IPS-20b (cell line): ENCODE measurements around the gene SMPD3.

Experiments
- H3K27ac ChIP-seq: one replicate; pipeline ENCODE4 v1.5.1; 2013; ENCODE audit warnings: low read length
- H3K27me3 ChIP-seq: 2 replicates; pipeline ENCODE4 v1.6.1; 2013; ENCODE audit warnings: mild to moderate bottlenecking, low read length, inconsistent platforms; ENCODE audit not compliant: insufficient read depth
- H3K36me3 ChIP-seq: 2 replicates; pipeline ENCODE4 v1.6.1; 2013; ENCODE audit warnings: low read depth, mild to moderate bottlenecking, inconsistent platforms, low read length, moderate library complexity; ENCODE audit not compliant: insufficient read depth
- H3K4me1 ChIP-seq: 2 replicates; pipeline ENCODE4 v1.6.1; 2013; ENCODE audit warnings: mild to moderate bottlenecking, control low read depth, inconsistent platforms, low read length, moderate library complexity; ENCODE audit not compliant: insufficient read depth
- H3K4me3 ChIP-seq: 2 replicates; pipeline ENCODE4 v1.5.1; 2013; ENCODE audit warnings: mild to moderate bottlenecking, low read length, inconsistent platforms
- H3K9ac ChIP-seq: 2 replicates; pipeline ENCODE4 v1.6.1; 2013; ENCODE audit warnings: low read depth, mild to moderate bottlenecking, inconsistent platforms, low read length, moderate library complexity
- H3K9me3 ChIP-seq: 2 replicates; pipeline ENCODE4 v1.6.1; 2013; ENCODE audit warnings: mild to moderate bottlenecking, low read depth, low read length, inconsistent platforms; ENCODE audit not compliant: insufficient read depth

SMPD3 gene

DNA sequence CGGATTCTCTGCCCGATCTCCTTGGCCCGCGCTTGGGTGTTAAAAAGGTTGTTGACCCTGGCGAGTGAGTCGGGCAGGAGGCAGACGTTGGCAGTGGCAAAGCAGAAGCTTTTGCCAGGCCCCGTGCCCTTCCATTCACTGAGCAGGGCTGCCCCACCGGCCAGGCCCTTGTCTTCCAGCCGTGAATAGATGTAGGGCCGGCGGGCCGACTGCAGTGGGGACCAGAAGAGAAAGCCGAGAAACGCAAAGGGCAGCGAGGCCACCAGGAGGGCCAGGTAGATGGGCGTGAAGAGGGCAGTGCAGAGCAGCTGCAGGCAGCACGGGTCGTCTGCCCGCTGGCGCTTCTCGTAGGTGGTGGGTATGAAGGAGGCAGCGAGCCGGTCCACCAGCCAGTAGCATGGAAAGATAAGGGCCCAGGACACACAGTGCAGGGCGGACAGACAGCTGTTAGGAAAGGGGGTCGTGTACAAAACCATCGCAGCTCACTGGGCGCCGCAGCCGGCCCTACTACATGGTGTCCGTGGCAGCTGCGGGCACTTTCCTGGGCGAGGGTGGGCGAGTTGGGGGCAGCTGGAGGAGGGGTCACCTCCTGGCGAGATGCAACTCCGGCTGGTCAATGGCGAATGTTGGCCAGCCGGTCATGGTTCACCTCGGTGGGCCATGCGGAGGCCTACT lies 76.5 kb downstream of the SMPD3 start:
- Histone ChIP-seq H3K9ac (no peak overlapping the region), H3K9me3 (no peaks in the 10 kb centered on the region), H3K27me3 (no peaks in the 10 kb centered on the region), H3K4me3 (no peak overlapping the region), H3K4me1 (no peaks in the 10 kb centered on the region), H3K36me3 (no peaks in the 10 kb centered on the region), H3K27ac (no peak overlapping the region)

DNA sequence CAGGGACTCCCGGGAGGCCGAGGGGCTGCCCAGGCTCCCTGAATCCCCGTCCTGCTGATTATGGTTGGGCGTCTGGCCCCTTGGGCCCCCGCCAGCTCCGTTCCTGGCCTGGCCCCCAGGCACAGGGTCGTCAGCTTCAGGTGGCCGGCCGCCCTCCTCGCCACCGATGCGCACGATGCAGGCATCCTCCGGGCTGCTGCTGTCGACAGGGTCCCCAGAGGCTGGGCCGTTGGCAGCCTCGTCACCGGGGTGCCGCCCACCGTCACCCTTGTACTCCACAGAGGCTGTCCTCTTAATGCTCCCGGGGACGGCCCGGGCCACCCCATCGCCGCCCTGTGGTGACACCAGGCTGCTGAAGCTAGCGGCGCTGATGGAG lies 77.0 kb downstream of the SMPD3 start:
- no peaks in the 10 kb centered on the region for H3K36me3 ChIP-seq
- H3K27ac ChIP-seq = no peak overlapping the region
- no peak overlapping the region for H3K9ac ChIP-seq
- no peaks in the 10 kb centered on the region for H3K27me3 ChIP-seq
- H3K4me1 ChIP-seq = no peaks in the 10 kb centered on the region
- H3K4me3 ChIP-seq = no peak overlapping the region
- no peaks in the 10 kb centered on the region for H3K9me3 ChIP-seq

DNA sequence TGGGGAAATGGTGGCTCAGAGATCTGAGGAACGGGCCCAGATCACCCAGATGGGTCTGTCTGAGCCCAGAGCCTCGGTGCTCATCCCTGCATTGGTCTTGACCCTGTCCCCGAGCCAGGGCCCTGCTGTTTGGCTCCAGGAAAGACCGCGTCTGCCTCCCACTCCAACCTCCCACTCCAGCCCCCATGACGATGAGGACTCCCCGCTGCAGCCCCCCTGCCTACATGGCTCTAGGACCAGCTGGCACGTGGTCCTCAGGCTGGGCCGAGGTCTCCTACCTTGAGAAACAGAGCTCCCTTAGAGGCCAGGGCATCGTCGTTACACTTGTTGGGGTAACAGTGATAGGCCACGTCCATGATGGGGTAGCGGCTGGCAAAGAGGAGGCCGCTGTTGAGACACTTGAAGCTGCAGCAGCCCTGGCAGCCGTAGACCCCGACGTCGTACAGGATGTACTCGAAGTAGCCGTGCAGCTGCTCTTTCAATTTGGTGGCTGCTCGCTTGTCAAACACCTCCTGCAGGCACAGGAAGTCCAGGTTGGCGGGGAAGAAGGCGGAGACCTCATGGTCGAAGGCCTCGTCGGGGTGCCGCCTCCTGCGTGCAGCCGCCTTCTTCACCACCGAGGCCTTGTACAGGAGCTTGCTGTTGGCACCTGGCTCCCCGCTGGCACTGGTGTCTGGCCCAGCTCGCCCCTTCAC lies 77.6 kb downstream of the SMPD3 start:
- no peak overlapping the region for H3K9ac ChIP-seq
- no peaks in the 10 kb centered on the region for H3K36me3 ChIP-seq
- H3K4me3 ChIP-seq = no peak overlapping the region
- no peak overlapping the region for H3K27ac ChIP-seq
- no peaks in the 10 kb centered on the region for H3K9me3 ChIP-seq
- no peaks in the 10 kb centered on the region for H3K27me3 ChIP-seq
- no peaks in the 10 kb centered on the region for H3K4me1 ChIP-seq

DNA sequence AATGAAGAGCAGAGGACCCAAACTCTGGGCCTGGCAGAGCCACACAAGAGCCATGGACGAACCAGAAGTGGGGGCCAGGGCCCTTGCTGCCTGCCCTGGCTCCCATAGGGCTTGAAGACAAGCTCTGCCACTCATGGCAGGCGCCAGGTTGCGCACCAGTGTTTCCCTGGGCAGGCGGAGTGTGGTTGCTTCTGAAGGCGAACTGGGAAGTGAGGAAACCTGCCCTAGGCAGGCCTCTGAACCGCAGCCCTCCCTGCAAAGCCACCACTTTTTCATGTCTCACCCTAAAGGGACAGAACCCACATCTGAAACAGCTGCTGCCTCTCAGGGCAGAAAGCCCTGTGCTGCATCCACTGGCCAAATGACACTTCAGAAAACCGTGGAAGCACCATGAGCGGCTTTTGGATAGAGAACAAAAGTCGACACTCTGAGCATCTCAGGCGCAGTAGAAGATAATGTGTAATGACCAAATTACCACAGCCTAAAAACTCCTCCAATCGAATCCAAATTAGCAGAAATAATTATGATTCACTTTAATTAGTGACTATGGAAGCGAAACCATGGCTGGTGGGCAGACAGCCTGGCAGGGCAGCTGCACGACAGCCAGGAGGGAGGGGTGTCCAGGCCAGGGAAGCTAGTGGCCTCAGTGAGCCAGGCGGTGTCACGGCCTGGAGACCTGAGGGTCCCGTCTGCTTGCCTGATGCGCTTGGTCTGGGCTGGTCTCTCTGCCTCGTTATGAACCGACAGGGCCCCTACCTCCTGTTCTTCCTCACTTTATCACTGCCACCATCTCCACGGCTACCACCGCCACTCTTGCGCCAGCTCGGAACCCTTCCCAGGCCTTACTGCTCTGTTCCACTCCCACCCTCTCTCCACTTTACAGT lies 78.4 kb downstream of the SMPD3 start:
- Histone ChIP-seq H3K4me3 (no peak overlapping the region), H3K9ac (no peak overlapping the region), H3K27ac (no peak overlapping the region), H3K36me3 (no peaks in the 10 kb centered on the region), H3K9me3 (no peaks in the 10 kb centered on the region), H3K27me3 (no peaks in the 10 kb centered on the region), H3K4me1 (no peaks in the 10 kb centered on the region)

DNA sequence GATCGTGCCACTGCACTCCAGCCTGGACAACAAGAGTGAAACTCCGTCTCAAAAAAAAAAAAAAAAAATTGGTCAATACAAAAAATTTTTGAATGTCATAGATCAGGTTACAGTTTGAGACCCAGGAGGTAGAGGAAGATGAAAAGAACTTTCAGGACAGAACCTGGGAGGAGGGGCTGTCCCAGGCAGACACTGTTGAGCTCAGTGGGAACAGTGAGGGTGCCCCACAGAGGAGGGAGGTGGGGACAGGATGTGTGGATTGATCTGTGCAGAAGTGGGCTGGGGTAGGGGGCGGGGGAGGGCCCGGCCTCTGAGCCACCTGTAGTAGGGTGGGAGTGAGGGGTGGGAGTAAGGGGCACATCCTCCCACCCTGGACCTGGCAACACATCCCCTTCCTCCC lies 79.1 kb downstream of the SMPD3 start:
- Histone ChIP-seq H3K27ac (no peak overlapping the region), H3K27me3 (no peaks in the 10 kb centered on the region), H3K9me3 (no peaks in the 10 kb centered on the region), H3K4me1 (no peaks in the 10 kb centered on the region), H3K4me3 (no peak overlapping the region), H3K36me3 (no peaks in the 10 kb centered on the region), H3K9ac (no peak overlapping the region)

DNA sequence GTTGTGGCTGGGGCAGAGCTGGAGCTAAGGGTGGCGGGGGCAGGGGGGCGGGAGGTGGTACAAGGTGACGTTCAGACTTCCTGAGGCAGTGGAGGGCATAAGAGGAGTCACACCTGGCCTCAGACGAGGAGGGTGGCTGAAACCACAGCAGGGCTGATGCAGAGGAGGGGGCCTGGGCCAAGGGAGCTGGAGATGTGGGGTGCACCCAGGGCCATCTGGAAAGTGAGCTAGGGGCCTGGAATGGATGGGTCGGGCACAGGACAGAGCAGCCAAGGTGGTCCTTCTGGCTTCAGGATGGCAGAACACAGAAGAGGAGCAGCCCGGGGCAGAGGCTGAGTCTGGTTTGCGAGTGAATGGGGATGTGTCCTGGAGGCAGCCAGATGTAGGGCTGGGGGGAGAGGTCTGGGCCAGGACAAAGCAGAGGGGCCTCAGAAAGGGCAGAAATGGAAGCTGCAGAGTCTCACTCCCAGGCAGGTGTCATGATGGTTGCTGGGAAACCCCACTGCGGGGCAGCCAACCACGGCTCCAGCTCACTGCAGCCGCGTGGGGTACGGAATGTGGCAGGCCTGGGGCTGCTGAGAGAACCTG lies 79.9 kb downstream of the SMPD3 start:
- Histone ChIP-seq H3K4me3 (no peak overlapping the region), H3K27me3 (no peaks in the 10 kb centered on the region), H3K27ac (no peak overlapping the region), H3K9me3 (no peaks in the 10 kb centered on the region), H3K36me3 (no peaks in the 10 kb centered on the region), H3K9ac (no peak overlapping the region), H3K4me1 (no peaks in the 10 kb centered on the region)

DNA sequence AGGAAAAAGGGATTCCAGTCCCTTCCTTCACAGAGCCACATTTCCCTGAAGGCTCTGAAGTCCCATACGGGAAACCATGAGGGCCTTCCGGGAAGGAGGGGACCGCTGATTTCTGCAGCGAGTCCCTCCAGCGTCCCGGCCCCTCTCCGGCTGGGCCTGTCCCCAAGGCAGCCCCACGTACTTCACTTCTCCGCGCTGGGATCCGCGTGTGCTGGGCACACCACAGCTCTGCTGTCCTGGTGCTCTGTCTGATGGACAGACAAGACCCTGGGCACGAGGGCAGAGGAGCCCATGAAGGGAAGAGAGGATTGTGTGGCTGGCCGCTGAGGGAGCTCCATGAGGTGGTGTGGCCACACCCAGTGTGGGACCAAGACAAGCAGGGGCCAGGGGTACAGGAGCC lies 80.4 kb downstream of the SMPD3 start:
- H3K4me3 ChIP-seq = no peak overlapping the region
- H3K36me3 ChIP-seq = no peaks in the 10 kb centered on the region
- H3K4me1 ChIP-seq = no peaks in the 10 kb centered on the region
- H3K9me3 ChIP-seq = no peaks in the 10 kb centered on the region
- H3K9ac ChIP-seq = no peak overlapping the region
- no peaks in the 10 kb centered on the region for H3K27me3 ChIP-seq
- no peak overlapping the region for H3K27ac ChIP-seq

DNA sequence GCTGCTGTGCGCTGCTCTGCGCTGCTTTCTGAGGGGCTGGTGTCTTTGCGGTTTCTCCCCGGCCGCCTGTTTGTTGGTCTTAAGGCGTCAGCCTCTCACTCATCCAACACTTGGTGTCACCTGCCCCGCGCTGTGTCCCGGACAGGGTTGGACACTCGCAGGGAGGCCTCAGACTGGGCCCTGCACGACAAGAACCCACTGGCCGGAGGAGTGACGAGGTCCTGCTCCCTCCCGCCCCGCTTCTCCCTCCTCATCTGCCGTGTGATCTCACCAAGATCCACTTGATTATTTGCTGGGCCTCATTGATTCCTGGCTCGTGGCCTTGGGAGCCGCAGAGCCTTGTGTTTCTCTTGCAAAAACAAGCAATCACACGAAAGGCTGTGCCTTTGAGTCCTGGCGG lies 80.9 kb downstream of the SMPD3 start:
- Histone ChIP-seq H3K36me3 (no peaks in the 10 kb centered on the region), H3K27ac (no peak overlapping the region), H3K4me3 (no peak overlapping the region), H3K4me1 (no peaks in the 10 kb centered on the region), H3K9ac (no peak overlapping the region), H3K9me3 (no peaks in the 10 kb centered on the region), H3K27me3 (no peaks in the 10 kb centered on the region)

DNA sequence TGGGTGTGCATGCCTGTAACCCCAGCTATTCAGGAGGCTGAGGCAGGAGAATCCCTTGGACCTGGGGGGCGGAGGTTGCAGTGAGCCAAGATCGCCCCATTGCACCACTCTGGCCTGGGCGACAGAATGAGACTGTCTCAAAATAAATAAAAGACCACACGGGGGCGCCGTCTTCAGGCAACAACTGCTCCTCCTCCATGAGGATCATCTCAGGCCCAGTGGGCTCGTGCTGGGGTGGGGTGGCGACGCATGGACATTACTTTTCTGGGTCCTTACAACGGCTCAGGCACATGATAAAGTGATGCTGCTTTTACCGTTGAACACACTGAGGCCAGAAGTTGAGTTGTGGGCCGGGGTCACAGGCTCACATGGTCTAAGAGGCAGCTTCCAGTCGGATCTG lies 81.3 kb downstream of the SMPD3 start:
- Histone ChIP-seq H3K27ac (no peak overlapping the region), H3K9me3 (no peaks in the 10 kb centered on the region), H3K36me3 (no peaks in the 10 kb centered on the region), H3K4me1 (no peaks in the 10 kb centered on the region), H3K4me3 (no peak overlapping the region), H3K9ac (no peak overlapping the region), H3K27me3 (no peaks in the 10 kb centered on the region)

DNA sequence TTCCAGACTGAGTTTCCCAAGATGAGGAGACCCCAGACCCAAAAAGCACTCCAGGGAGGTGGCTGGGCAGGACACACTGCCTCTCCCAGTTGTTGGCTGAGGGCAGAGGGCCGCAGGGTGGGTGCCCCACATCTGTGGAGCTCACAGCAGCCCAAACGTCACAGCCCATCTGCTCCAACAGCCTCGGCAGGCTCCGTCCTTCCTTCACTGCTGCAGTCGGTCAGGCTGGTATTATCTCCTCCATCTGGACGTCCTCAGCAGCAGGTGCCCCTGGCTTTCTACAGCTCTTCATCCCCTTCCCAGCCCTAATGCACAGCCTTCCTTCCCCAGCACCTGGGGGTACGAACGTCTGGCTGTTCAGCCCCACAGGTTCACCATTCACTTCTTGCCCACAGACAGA lies 82.2 kb downstream of the SMPD3 start:
- Histone ChIP-seq H3K4me3 (no peak overlapping the region), H3K4me1 (no peaks in the 10 kb centered on the region), H3K27me3 (no peaks in the 10 kb centered on the region), H3K9ac (no peak overlapping the region), H3K27ac (no peak overlapping the region), H3K9me3 (no peaks in the 10 kb centered on the region), H3K36me3 (no peaks in the 10 kb centered on the region)

DNA sequence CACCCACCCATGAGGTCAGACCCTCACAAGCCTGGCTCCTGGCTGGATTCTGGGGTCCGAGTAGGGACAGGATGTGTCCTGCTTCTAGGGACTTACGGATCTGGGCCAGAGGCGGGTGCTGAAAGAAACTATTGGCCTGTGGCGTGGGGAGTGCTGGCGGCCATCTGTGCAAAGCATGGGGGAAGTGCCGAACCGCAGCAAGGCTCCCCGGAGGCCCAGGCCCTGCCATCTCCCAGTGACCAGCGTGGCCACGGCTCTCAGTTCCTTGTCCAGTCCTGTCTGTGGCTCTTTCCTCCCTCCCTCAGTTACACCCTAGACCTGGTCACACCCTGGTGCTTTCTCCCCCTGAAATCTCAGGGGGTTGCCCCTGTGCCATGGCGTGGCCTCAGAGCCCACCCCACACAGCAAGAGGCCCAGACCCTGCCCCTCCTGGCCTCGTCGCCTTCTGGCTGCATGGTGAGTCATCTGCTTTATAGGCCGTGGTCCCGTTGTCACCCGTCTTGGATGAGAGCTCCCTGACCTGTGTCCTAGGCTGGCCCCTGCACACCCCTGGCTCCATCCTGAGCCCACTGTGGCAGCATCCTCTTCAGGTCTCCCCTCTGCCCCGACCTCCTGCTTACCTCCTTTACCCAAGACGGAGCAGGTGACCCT lies 83.0 kb downstream of the SMPD3 start:
- no peaks in the 10 kb centered on the region for H3K9me3 ChIP-seq
- H3K36me3 ChIP-seq = no peaks in the 10 kb centered on the region
- H3K27me3 ChIP-seq = no peaks in the 10 kb centered on the region
- H3K27ac ChIP-seq = no peak overlapping the region
- no peak overlapping the region for H3K4me3 ChIP-seq
- H3K4me1 ChIP-seq = no peaks in the 10 kb centered on the region
- H3K9ac ChIP-seq = no peak overlapping the region
